GM21367 (cell line): ENCODE results near the gene SCPEP1.

Source experiments
- ATAC-seq: cut with Tn5 transposase; IDR thresholded peaks from one replicate; pipeline ENCODE4 v1.9.1; 2021; ENCODE audit not compliant: unreplicated experiment

Gene SCPEP1

GRCh38 chr17:56997313-56997712, 19.4 kb downstream of the SCPEP1 start:
- no peak for ATAC-seq

- ATAC-seq: no peak
These were observed 23.6 kb downstream of the SCPEP1 start for GRCh38 chr17:57001541-57001940.

DNA sequence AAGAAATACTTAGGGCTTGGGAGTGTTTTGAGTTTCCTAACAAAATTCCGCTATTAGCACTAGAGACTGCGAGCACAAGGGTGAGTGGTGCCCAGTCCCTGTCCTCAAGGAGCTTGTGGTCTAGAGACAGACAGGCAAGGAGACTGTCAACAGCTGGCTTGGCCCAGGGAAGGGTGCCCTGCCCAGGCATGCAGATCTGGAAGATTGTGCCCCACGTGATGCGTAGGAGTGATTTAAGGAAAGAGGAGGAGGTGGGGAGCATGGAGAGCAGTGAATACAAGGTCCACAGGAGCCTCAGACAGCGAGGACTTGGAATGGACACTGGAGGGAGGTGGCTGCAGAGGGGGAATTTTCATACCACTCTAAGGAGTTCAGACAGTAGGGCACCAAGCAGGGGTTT, 25.0 kb downstream of the SCPEP1 start:
- no peak for ATAC-seq

GRCh38 chr17:57004944-57005579, 27.1 kb downstream of the SCPEP1 start:
- ATAC-seq: peak; percentile 75

GRCh38 chr17:57006040-57006439, 28.1 kb downstream of the SCPEP1 start:
- ATAC-seq: no peak

GRCh38 chr17:57008958-57009357, 31.0 kb downstream of the SCPEP1 start:
- no peak for ATAC-seq

- peak; percentile 66 for ATAC-seq
These were observed 32.0 kb downstream of the SCPEP1 start for GRCh38 chr17:57009737-57010445.

- no peak for ATAC-seq
These were observed 32.6 kb downstream of the SCPEP1 start for GRCh38 chr17:57010487-57010886.

GRCh38 chr17:57011491-57012015, 33.6 kb downstream of the SCPEP1 start:
- no peak for ATAC-seq

DNA sequence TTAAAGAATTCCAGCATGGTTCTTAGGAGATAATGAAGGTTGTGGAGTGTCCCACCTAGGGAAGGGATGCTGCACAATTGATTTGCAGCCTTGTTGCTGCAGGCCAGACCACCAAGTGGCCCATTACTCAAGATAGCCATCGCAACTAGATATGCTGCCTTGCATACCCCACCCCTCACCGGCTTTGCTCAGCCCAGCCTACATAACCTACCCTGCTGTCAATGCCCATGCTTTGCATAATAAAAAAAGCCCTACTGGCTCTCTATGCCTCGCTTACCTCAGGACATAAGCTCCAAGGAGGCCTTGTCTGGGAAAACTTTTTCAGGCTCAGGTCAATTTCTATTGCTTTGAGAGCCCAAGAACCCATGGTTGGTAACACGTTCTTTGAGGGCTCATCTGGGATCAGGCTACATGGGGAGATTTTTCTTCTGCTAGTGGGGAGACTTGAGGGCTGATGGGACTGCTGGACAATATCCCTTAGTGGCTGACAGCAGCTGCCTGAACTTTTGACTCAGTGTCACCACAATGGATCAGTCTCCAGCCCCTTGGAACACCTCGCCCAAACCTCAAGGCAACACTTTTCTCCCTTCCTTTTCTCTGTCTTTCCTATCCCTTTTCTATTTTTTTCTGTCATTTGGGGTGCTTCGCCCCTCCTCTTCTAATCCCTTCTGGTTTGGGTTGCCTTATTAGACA, 38.3 kb downstream of the SCPEP1 start:
- no peak for ATAC-seq

DNA sequence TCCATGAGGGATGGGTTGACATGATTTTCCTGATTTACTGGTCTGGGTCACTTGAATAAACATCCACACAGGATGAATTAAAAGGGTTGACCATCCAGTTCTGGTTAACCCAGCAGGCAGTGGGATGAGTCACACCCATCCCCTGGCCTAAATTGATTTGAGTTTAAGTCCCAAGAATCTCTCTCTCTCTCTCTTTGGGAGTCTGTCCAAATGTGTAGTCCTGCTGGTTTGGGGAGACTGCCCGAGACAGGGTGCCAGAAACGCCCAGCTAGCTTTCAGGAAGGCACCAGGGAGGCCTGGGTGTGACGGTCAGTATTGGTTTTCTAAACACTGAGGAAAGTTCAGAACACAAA, 38.8 kb downstream of the SCPEP1 start:
- no peak for ATAC-seq

DNA sequence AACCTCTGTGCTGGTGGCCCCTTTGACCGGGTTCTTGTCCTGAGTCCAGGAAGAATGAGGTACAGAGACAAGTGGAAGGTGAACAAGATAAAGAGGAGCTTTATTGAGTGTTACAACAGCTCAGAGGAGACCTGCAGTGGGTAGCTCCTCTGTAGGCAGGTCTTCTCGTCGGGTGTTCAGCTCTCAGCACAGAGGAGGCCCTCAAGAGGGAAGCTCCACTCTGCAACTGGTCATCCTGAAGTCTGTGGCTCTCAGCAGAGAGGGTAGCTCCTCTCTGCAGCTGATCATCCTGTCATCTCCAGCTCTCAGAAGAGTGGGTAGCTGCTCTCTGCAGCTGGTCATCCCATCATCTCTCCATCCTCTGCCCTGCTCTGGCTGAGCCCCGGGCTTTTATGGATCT, 39.7 kb downstream of the SCPEP1 start:
- no peak for ATAC-seq

DNA sequence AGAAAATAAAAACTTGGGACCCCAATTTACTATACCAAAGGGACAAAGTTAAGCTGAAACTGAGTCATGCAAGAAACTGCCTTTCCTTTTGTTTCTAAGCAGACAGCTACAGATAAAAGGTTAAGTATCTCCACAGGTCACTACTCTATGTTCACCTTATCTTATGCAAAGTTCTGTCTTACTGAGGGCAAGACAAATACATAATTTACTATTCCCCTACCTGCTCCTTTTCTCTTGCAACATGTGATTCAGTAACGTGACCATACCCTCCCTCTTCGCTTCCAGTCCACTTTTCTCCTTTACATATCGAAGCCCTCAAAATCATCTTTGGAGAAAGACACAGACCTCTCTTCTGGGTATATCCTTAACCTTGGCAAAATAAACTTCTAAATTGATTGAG, 42.3 kb downstream of the SCPEP1 start:
- ATAC-seq: no peak

DNA sequence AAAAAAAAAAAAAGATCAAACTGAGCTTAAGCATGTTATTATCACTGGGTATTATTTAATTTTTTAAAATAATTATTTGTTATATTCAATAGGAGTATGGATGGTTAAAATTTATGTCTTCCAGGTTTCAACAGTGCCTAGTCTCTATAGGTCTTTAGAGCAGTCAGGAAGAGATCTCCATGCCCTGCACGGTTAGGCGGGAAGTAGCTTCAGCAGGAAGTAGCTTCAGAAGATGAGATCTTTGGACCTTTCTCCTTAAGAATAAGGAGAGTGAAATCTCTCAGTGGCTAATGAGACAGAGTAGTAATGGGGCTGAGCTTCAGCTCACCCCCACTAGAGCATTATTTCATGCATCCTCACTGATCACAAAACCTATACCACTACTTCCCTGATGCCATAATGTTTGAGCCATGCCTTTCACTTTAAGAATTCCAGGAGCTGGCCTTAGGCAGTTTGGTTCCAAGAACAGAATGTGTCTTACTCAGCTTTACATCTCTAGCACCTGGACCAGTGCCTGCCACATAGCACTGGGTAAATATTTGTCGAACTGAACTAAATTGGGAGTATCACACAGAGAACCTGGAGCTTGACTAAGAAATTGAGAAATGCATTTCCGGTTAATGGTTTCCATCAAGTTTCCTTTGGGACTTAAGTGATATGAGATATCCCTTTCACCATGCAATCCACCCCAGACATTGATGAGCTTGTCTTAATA, 43.5 kb downstream of the SCPEP1 start:
- no peak for ATAC-seq

DNA sequence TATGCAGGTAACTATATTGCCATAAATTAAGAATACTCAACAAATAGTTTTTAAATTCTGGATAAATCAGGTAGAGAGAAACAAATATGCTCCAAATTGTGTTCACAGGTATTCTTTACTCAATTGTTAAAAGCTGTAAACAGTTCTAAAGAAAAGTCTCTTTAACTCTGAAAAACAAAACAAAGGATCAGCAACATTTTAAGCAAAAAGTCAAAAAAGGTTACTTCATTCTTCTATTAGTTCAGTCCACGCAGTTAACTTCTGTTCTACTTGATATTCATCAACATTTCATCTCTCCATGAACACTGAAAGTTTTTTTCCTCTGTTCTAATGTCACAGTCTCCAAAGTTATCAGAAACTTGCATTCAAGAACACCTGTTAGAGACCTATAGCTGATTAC, 47.9 kb downstream of the SCPEP1 start:
- no peak for ATAC-seq

GRCh38 chr17:57027852-57028251, 49.9 kb downstream of the SCPEP1 start:
- ATAC-seq: no peak

DNA sequence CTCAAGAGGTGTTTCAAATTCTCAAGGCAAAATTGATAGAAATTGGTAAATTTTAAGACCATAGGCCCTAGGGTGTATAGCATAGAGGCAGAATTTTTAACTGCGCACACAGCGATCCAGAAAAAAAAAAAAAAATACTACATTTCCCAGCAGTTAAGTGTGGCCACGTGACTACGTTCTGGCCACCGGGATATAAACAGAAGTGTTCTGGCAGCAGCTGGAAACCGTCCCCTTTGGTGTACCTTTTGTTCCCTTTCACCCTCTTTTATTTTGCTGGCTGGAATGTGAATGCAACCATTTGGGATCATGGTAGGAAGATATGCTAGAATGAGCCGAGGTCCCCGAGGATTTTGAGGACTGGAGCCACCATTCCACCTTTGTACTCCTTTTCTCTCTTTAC, 54.4 kb downstream of the SCPEP1 start:
- no peak for ATAC-seq

GRCh38 chr17:57033296-57033695, 55.4 kb downstream of the SCPEP1 start:
- no peak for ATAC-seq

- ATAC-seq: no peak
These were observed 57.1 kb downstream of the SCPEP1 start for GRCh38 chr17:57034807-57035754.

DNA sequence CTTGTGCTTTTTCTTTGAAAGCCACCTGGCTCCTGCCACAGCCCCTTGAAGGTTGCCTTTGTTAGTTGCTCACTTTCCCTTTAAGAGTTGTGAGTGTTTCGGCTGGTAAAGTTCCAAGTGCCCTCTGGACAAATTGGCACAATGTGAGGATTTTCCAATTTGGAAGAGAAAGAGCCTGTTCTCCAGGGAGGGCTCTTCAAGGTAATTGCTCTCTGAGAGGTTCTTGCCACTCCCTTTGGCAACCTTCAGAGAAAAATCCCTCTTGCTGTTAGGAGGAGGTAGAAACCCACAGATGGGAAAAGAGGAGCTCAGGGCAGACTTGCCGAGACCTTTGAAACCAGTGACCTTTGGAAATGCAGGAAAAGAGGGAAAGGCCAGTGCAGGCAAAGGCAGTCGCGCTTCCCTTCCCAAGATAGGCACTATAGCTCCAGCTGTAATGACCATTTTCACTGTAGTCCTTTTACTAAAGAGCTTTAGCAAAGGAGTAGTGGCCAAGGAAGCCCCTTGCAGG, 58.1 kb downstream of the SCPEP1 start:
- no peak for ATAC-seq
